Fibroblast of lung (primary cell): ENCODE measurements around the gene SWT1. TPM values are rescaled to one million over a fixed set of nuclear protein-coding genes. Genes with fewer than 3 reads are reported as not detected.
"Not testable (repeated sequence)": the region's sequence is repeated elsewhere in the genome, so short reads cannot be mapped to it uniquely, and the experiment has no call there.

ENCODE experiments used
- DNase-seq, 2 donors: peaks; one replicate each; pipeline versions ENCODE4 v3.0.0 to v3.0.0-alpha.2; 2010; ENCODE audit warnings: low read depth in 2 of 2
- H2AFZ ChIP-seq: 2 replicates; pipeline ENCODE4 v1.5.1; 2012; ENCODE audit warnings: low read length, control low read depth, inconsistent platforms
- H3K27ac ChIP-seq: 2 replicates; pipeline ENCODE4 v1.5.1; 2011; ENCODE audit warnings: low read length, control low read depth; ENCODE audit not compliant: insufficient read depth
- H3K27me3 ChIP-seq: 2 replicates; pipeline ENCODE4 v1.5.1; 2011; ENCODE audit warnings: mild to moderate bottlenecking, low read length; ENCODE audit not compliant: control insufficient read depth, insufficient read depth
- H3K36me3 ChIP-seq: 2 replicates; pipeline ENCODE4 v1.5.1; 2011; ENCODE audit warnings: low read length; ENCODE audit not compliant: control insufficient read depth, insufficient read depth
- H3K4me1 ChIP-seq: 2 replicates; pipeline ENCODE4 v1.5.1; 2011; ENCODE audit warnings: low read length; ENCODE audit not compliant: control insufficient read depth, insufficient read depth; ENCODE audit errors: extremely low read depth
- H3K4me2 ChIP-seq: 2 replicates; pipeline ENCODE4 v1.5.1; 2011; ENCODE audit warnings: low read length, control low read depth; ENCODE audit not compliant: insufficient read depth; ENCODE audit errors: extremely low read depth
- H3K4me3 ChIP-seq, 4 experiments: fragments of 200-600 bp in 1 of 4; sonication (generic) in 1 of 4; replicated peaks in 1 of 4; 2 replicates each; pipeline ENCODE4 v1.5.1; 2011 to 2016; ENCODE audit warnings: low read length in 4 of 4, low read depth in 3 of 4, mild to moderate bottlenecking in 3 of 4, control low read depth in 2 of 4, inconsistent platforms in 1 of 4, mixed read lengths in 1 of 4; ENCODE audit not compliant: insufficient read depth in 1 of 4; ENCODE audit errors: control extremely low read depth in 1 of 4
- H3K79me2 ChIP-seq: 2 replicates; pipeline ENCODE4 v1.5.1; 2012; ENCODE audit warnings: mild to moderate bottlenecking, low read length, inconsistent platforms; ENCODE audit not compliant: control insufficient read depth, insufficient read depth
- H3K9ac ChIP-seq: 2 replicates; pipeline ENCODE4 v1.5.1; 2011; ENCODE audit warnings: mild to moderate bottlenecking, low read length, control low read depth; ENCODE audit not compliant: insufficient read depth
- H3K9me3 ChIP-seq: 2 replicates; pipeline ENCODE4 v1.5.1; 2012; ENCODE audit warnings: low read depth, low read length; ENCODE audit not compliant: control insufficient read depth, insufficient read depth
- H4K20me1 ChIP-seq: 2 replicates; pipeline ENCODE4 v1.5.1; 2011; ENCODE audit warnings: low read length; ENCODE audit not compliant: control insufficient read depth, insufficient read depth; ENCODE audit errors: extremely low read depth
- EZH2 ChIP-seq: IDR thresholded peaks from 2 replicates; pipeline ENCODE4 v1.5.1; 2012; ENCODE audit warnings: low read length, control low read depth, mild to moderate bottlenecking; ENCODE audit errors: missing control alignments
- polyA plus RNA-seq, 2 donors: library from polyadenylated mRNA; depleted of rRNA in 1 of 2; stranded (reverse) in 1 of 2; unstranded in 1 of 2; fragments of >200 nt; gene quantifications; 2 replicates each; pipeline ENCODE4 v1.2.1, GENCODE V29; 2011 to 2012; ENCODE audit warnings: missing spikeins in 1 of 2
- total RNA-seq: library from RNA; depleted of rRNA; stranded (reverse); fragments of >200 nt; gene quantifications from 2 replicates; pipeline ENCODE4 v1.2.1, GENCODE V29; 2014
- TF ChIP-seq, protein P1 (sequence below), 2 donors: IDR thresholded peaks in 1 of 2; conservative IDR thresholded peaks in 1 of 2; 1 replicate in 1 of 2; 2 replicates in 1 of 2; pipeline ENCODE4 v1.5.1; 2011 to 2012; ENCODE audit warnings: low read length in 2 of 2, control low read depth in 1 of 2, inconsistent platforms in 1 of 2, low read depth in 1 of 2, mild to moderate bottlenecking in 1 of 2

Gene SWT1
- total and polyA plus RNA-seq, 2 donors (not counting 1 experiment from before 2014, with no cell fraction given), result 3.4 to 8.4 TPM

DNA sequence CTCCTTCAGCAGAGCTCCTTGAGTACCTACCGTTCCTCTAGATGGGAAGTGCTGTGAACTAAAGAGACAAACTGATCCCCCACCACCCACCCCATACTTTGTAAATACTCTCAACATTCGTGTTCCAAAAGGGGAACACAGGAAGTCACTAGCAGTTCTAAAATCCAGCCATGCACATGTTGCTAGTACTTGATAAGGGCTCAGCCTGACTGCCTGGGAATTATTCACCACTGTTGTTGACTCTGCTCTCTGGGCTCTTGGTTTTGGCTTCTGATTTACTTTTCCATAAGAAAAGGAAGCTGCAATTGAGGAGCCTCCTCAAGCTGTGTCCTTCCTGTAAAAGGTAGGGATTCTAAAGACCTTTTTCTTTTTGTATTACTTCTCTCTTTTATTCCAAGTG lies 92.6 kb downstream of the SWT1 start:
- Histone ChIP-seq H3K79me2 (no peaks in the 10 kb centered on the region), H4K20me1 (no peaks in the 10 kb centered on the region)

DNA sequence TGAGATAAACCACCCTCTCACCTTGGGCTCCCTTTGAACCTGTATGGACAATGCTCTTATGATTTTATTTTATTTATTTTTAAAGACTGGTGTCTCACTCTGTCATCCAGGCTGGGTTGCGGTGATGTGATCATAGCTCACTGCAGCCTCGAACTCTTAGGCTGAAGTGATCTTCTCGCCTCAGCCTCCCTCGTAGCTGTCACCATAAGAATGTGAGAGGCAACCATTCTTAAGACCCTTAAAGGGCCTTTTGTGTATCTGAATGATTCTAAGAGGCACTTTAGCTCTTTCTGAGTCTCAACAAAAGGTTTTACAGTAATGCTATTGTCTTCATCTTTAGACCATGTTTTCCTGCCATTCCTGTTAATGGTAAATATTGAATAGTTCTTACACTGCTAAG lies 93.1 kb downstream of the SWT1 start:
- H3K36me3 ChIP-seq, result no peaks in the 10 kb centered on the region

More for the DNA sequence above, 92.6 kb downstream of the SWT1 start:
- no peaks in the 10 kb centered on the region for H3K27me3 ChIP-seq
- H2AFZ ChIP-seq, result no peak overlapping the region
- H3K36me3 ChIP-seq, result no peaks in the 10 kb centered on the region
- TF ChIP-seq, protein P1, sequence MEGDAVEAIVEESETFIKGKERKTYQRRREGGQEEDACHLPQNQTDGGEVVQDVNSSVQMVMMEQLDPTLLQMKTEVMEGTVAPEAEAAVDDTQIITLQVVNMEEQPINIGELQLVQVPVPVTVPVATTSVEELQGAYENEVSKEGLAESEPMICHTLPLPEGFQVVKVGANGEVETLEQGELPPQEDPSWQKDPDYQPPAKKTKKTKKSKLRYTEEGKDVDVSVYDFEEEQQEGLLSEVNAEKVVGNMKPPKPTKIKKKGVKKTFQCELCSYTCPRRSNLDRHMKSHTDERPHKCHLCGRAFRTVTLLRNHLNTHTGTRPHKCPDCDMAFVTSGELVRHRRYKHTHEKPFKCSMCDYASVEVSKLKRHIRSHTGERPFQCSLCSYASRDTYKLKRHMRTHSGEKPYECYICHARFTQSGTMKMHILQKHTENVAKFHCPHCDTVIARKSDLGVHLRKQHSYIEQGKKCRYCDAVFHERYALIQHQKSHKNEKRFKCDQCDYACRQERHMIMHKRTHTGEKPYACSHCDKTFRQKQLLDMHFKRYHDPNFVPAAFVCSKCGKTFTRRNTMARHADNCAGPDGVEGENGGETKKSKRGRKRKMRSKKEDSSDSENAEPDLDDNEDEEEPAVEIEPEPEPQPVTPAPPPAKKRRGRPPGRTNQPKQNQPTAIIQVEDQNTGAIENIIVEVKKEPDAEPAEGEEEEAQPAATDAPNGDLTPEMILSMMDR (conservative IDR thresholded peaks at IDR 0.05 in 1 of 2, IDR thresholded peaks at IDR 0.05 in 1 of 2; ENCODE audit: low read depth in 1 of 2, low read length in 2 of 2), result no peak
- TF ChIP-seq EZH2, result no peak
- H3K27ac ChIP-seq, result no peak overlapping the region
- no peak overlapping the region for H3K9ac ChIP-seq
- no peak for DNase-seq
- H3K4me3 ChIP-seq, result no peak overlapping the region
- no peaks in the 10 kb centered on the region for H3K4me1 ChIP-seq
- no peak overlapping the region for H3K4me2 ChIP-seq
- no peaks in the 10 kb centered on the region for H3K9me3 ChIP-seq

DNA sequence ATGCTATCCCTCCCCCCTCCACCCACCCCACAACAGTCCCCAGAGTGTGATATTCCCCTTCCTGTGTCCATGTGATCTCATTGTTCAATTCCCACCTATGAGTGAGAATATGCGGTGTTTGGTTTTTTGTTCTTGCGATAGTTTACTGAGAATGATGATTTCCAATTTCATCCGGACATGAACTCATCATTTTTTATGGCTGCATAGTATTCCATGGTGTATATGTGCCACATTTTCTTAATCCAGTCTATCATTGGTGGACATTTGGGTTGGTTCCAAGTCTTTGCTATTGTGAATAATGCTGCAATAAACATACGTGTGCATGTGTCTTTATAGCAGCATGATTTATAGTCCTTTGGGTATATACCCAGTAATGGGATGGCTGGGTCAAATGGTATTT lies 95.0 kb downstream of the SWT1 start:
- not testable (repeated sequence) for H2AFZ ChIP-seq, H3K4me2 ChIP-seq, H3K4me1 ChIP-seq, H3K27me3 ChIP-seq, H3K9me3 ChIP-seq, H4K20me1 ChIP-seq, H3K36me3 ChIP-seq, H3K4me3 ChIP-seq, H3K9ac ChIP-seq, H3K79me2 ChIP-seq, DNase-seq, H3K27ac ChIP-seq

More for the DNA sequence above, 93.1 kb downstream of the SWT1 start:
- Histone ChIP-seq H3K9me3 (no peaks in the 10 kb centered on the region), H3K4me1 (no peaks in the 10 kb centered on the region), H3K27me3 (no peaks in the 10 kb centered on the region), H2AFZ (no peak overlapping the region), H3K27ac (no peak overlapping the region), H3K4me2 (no peak overlapping the region), H3K9ac (no peak overlapping the region), H3K4me3 (no peak overlapping the region), H4K20me1 (no peaks in the 10 kb centered on the region), H3K79me2 (no peaks in the 10 kb centered on the region)
- DNase-seq, result no peak
- TF ChIP-seq, protein P1 (conservative IDR thresholded peaks at IDR 0.05 in 1 of 2, IDR thresholded peaks at IDR 0.05 in 1 of 2; ENCODE audit: low read depth in 1 of 2, low read length in 2 of 2), result no peak
- no peak for TF ChIP-seq EZH2

DNA sequence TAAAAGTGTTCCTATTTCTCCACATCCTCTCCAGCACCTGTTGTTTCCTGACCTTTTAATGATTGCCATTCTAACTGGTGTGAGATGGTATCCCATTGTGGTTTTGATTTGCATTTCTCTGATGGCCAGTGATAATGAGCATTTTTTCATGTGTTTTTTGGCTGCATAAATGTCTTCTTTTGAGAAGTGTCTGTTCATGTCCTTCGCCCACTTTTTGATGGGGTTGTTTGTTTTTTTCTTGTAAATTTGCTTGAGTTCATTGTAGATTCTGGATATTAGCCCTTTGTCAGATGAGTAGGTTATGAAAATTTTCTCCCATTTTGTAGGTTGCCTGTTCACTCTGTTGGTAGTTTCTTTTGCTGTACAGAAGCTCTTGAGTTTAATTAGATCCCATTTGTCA lies 95.4 kb downstream of the SWT1 start:
- not testable (repeated sequence) for DNase-seq, H3K36me3 ChIP-seq

DNA sequence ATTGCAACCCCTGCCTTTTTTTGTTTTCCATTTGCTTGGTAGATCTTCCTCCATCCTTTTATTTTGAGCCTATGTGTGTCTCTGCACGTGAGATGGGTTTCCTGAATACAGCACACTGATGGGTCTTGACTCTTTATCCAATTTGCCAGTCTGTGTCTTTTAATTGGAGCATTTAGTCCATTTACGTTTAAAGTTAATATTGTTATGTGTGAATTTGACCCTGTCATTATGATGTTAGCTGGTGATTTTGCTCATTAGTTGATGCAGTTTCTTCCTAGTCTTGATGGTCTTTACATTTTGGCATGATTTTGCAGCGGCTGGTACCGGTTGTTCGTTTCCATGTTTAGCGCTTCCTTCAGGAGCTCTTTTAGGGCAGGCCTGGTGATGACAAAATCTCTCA lies 98.6 kb downstream of the SWT1 start:
- H3K79me2 ChIP-seq, H3K9me3 ChIP-seq, DNase-seq: not testable (repeated sequence)

More for the DNA sequence above, 95.4 kb downstream of the SWT1 start:
- not testable (repeated sequence) for H3K27me3 ChIP-seq, H3K9ac ChIP-seq, H4K20me1 ChIP-seq, H3K4me2 ChIP-seq, H3K79me2 ChIP-seq, H3K9me3 ChIP-seq, H3K4me3 ChIP-seq, H3K4me1 ChIP-seq, H3K27ac ChIP-seq, H2AFZ ChIP-seq

More for the DNA sequence above, 98.6 kb downstream of the SWT1 start:
- not testable (repeated sequence) for H3K9ac ChIP-seq, H3K4me3 ChIP-seq, H3K4me2 ChIP-seq, H3K27me3 ChIP-seq, H2AFZ ChIP-seq, H3K36me3 ChIP-seq, H3K4me1 ChIP-seq, H3K27ac ChIP-seq, H4K20me1 ChIP-seq
